H9 (cell line): ENCODE data around the gene SCARB2. TPM values are rescaled to one million over a fixed set of nuclear protein-coding genes. Genes with fewer than 3 reads are reported as not detected.
A peak's percentile ranks its signal among the peaks of the same experiment; 100 is the strongest.

Source experiments
- DNase-seq: peaks from one replicate; pipeline ENCODE4 v3.0.0-alpha.2; 2017
- H2AFZ ChIP-seq: one replicate; pipeline ENCODE4 v1.6.1; 2013; ENCODE audit warnings: mild to moderate bottlenecking, low read length, control low read depth, moderate library complexity
- H2AK5ac ChIP-seq: 2 replicates; pipeline ENCODE4 v1.6.1; 2013; ENCODE audit warnings: low read length, control low read depth, mixed read lengths; ENCODE audit not compliant: insufficient read length
- H2BK120ac ChIP-seq: one replicate; pipeline ENCODE4 v1.6.1; 2013; ENCODE audit warnings: low read depth, mild to moderate bottlenecking, low read length, control low read depth, inconsistent platforms; ENCODE audit not compliant: poor library complexity, severe bottlenecking
- H2BK12ac ChIP-seq: 2 replicates; pipeline ENCODE4 v1.6.1; 2013; ENCODE audit warnings: low read length, control low read depth, mixed read lengths, low read depth; ENCODE audit not compliant: insufficient read length
- H2BK15ac ChIP-seq: 2 replicates; pipeline ENCODE4 v1.6.1; 2013; ENCODE audit warnings: low read depth, low read length, control low read depth
- H2BK20ac ChIP-seq: one replicate; pipeline ENCODE4 v1.6.1; 2013; ENCODE audit warnings: low read depth, mild to moderate bottlenecking, low read length, control low read depth, inconsistent platforms; ENCODE audit not compliant: poor library complexity, severe bottlenecking
- H2BK5ac ChIP-seq: 2 replicates; pipeline ENCODE4 v1.6.1; 2013; ENCODE audit warnings: low read length, control low read depth, mixed read lengths; ENCODE audit not compliant: insufficient read length
- H3K14ac ChIP-seq: 2 replicates; pipeline ENCODE4 v1.6.1; 2013; ENCODE audit warnings: low read length, control low read depth; ENCODE audit not compliant: insufficient read depth
- H3K18ac ChIP-seq: 2 replicates; pipeline ENCODE4 v1.6.1; 2013; ENCODE audit warnings: low read depth, mild to moderate bottlenecking, mixed read lengths, low read length, control low read depth; ENCODE audit not compliant: insufficient read length
- H3K23ac ChIP-seq: 2 replicates; pipeline ENCODE4 v1.6.1; 2013; ENCODE audit warnings: low read length, control low read depth, mixed read lengths, low read depth; ENCODE audit not compliant: insufficient read length
- H3K23me2 ChIP-seq: 2 replicates; pipeline ENCODE4 v1.6.1; 2013; ENCODE audit warnings: low read depth, mild to moderate bottlenecking, mixed read lengths, low read length, control low read depth; ENCODE audit not compliant: insufficient read length, poor library complexity, severe bottlenecking
- H3K27ac ChIP-seq: 2 replicates; pipeline ENCODE4 v1.5.1; 2013; ENCODE audit warnings: low read length, control low read depth, mixed read lengths, low read depth; ENCODE audit not compliant: insufficient read length
- H3K27me3 ChIP-seq: 2 replicates; pipeline ENCODE4 v1.6.1; 2013; ENCODE audit warnings: low read length, control low read depth, inconsistent platforms; ENCODE audit not compliant: insufficient read depth
- H3K4ac ChIP-seq: 2 replicates; pipeline ENCODE4 v1.6.1; 2013; ENCODE audit warnings: low read depth, mild to moderate bottlenecking, control low read depth, inconsistent platforms, low read length, moderate library complexity
- H3K4me1 ChIP-seq: 2 replicates; pipeline ENCODE4 v1.6.1; 2013; ENCODE audit warnings: low read length, control low read depth, inconsistent platforms; ENCODE audit not compliant: insufficient read depth
- H3K4me2 ChIP-seq: 2 replicates; pipeline ENCODE4 v1.6.1; 2013; ENCODE audit warnings: low read length, control low read depth, mixed read lengths; ENCODE audit not compliant: insufficient read length, insufficient read depth
- H3K56ac ChIP-seq: 2 replicates; pipeline ENCODE4 v1.6.1; 2013; ENCODE audit warnings: low read depth, mild to moderate bottlenecking, mixed read lengths, low read length, control low read depth; ENCODE audit not compliant: insufficient read length
- H3K79me1 ChIP-seq: 2 replicates; pipeline ENCODE4 v1.6.1; 2013; ENCODE audit warnings: low read depth, mild to moderate bottlenecking, moderate library complexity, low read length, control low read depth, inconsistent platforms; ENCODE audit not compliant: insufficient read depth, poor library complexity, severe bottlenecking
- H3K79me2 ChIP-seq: 2 replicates; pipeline ENCODE4 v1.6.1; 2013; ENCODE audit warnings: low read length, control low read depth, inconsistent platforms; ENCODE audit not compliant: insufficient read depth
- H3K9ac ChIP-seq: 2 replicates; pipeline ENCODE4 v1.6.1; 2013; ENCODE audit warnings: low read length, control low read depth, mixed read lengths; ENCODE audit not compliant: insufficient read length; ENCODE audit errors: extremely low read depth
- H3K9me3 ChIP-seq: one replicate; pipeline ENCODE4 v1.6.1; 2013; ENCODE audit warnings: low read depth, low read length, inconsistent platforms; ENCODE audit not compliant: control insufficient read depth
- H3T11ph ChIP-seq: one replicate; pipeline ENCODE4 v1.6.1; 2013; ENCODE audit warnings: mild to moderate bottlenecking, low read length, control low read depth, inconsistent platforms
- H4K20me1 ChIP-seq: one replicate; pipeline ENCODE4 v1.6.1; 2013; ENCODE audit not compliant: control insufficient read depth, insufficient read length, insufficient read depth
- H4K5ac ChIP-seq: 2 replicates; pipeline ENCODE4 v1.6.1; 2013; ENCODE audit warnings: low read depth, mild to moderate bottlenecking, mixed read lengths, low read length, control low read depth; ENCODE audit not compliant: insufficient read length
- H4K8ac ChIP-seq: replicated peaks from 2 replicates; pipeline ENCODE4 v1.6.1; 2013; ENCODE audit warnings: low read length, control low read depth, mixed read lengths, low read depth; ENCODE audit not compliant: insufficient read length
- H4K91ac ChIP-seq: 2 replicates; pipeline ENCODE4 v1.6.1; 2013; ENCODE audit warnings: low read depth, mild to moderate bottlenecking, moderate library complexity, mixed read lengths, low read length, control low read depth; ENCODE audit not compliant: insufficient read length
- H3K27ac Mint-ChIP-seq, 3 experiments: 2 replicates in 2 of 3; 3 replicates in 1 of 3; pipeline ENCODE4 v1.8.0; 2020 to 2021; ENCODE audit warnings: mixed read lengths in 3 of 3, mild to moderate bottlenecking in 1 of 3, moderate library complexity in 1 of 3
- H3K27me3 Mint-ChIP-seq: 2 replicates; pipeline ENCODE4 v1.8.0; 2021; ENCODE audit warnings: low read depth, mild to moderate bottlenecking, moderate library complexity, mixed read lengths
- H3K36me3 Mint-ChIP-seq, 3 experiments: 2 replicates in 2 of 3; 3 replicates in 1 of 3; pipeline ENCODE4 v1.8.0; 2020 to 2021; ENCODE audit warnings: low read depth in 3 of 3, mixed read lengths in 3 of 3; ENCODE audit not compliant: insufficient read depth in 1 of 3
- H3K4me1 Mint-ChIP-seq, 2 experiments: 2 replicates each; pipeline ENCODE4 v1.8.0; 2020; ENCODE audit warnings: mixed read lengths in 2 of 2
- H3K4me3 Mint-ChIP-seq, 2 experiments: 2 replicates in 1 of 2; 3 replicates in 1 of 2; pipeline ENCODE4 v1.8.0; 2020 to 2021; ENCODE audit warnings: mild to moderate bottlenecking in 2 of 2, mixed read lengths in 2 of 2, moderate library complexity in 1 of 2
- H3K9me3 Mint-ChIP-seq, 2 experiments: 2 replicates in 1 of 2; 3 replicates in 1 of 2; pipeline ENCODE4 v1.8.0; 2020; ENCODE audit warnings: mild to moderate bottlenecking in 2 of 2, mixed read lengths in 2 of 2, moderate library complexity in 1 of 2
- CTCF ChIP-seq: fragments of 200-600 bp; sonication (generic); conservative IDR thresholded peaks from 3 replicates; pipeline ENCODE4 v1.8.0; 2021; ENCODE audit warnings: antibody characterized with exemption, mild to moderate bottlenecking
- WGBS: extraction: QIAGEN DNeasy Blood & Tissue Kit; methylation state at CpG from one replicate; pipeline ENCODE4 v1.1.7; 2013; ENCODE audit warnings: missing lambda C conversion rate, low lambda C conversion rate, mixed read lengths; ENCODE audit not compliant: insufficient read length; ENCODE audit errors: extremely low coverage; 5-methylcytosine and 5-hydroxymethylcytosine counted together
- total RNA-seq: library from RNA; stranded (reverse); gene quantifications from 2 replicates; pipeline ENCODE4 v1.2.1, GENCODE V29; 2021

The SCARB2 gene
- total RNA-seq, 1 experiment from 2014 or later, result 36.4 TPM

- Histone ChIP-seq H3T11ph (no peak overlapping the region), H2AFZ (no peak overlapping the region), H3K56ac (no peak overlapping the region), H2BK12ac (no peak overlapping the region), H4K8ac (no peak overlapping the region), H3K27me3 (no peaks in the 10 kb centered on the region), H3K27ac (no peak overlapping the region), H3K79me1 (no peaks in the 10 kb centered on the region), H2BK15ac (no peak overlapping the region), H3K9me3 (no peaks in the 10 kb centered on the region), H4K5ac (no peak overlapping the region), H2BK120ac (no peak overlapping the region), H2BK5ac (no peak overlapping the region), H4K20me1 (no peaks in the 10 kb centered on the region), H3K79me2 (no peaks in the 10 kb centered on the region), H2BK20ac (no peak overlapping the region), H3K4me1 (peaks cover 6% of the 10 kb centered on the region; the same call in 1 of the 2 replicates), H3K9ac (no peak overlapping the region), H3K18ac (no peak overlapping the region), H4K91ac (no peak overlapping the region), H3K4me2 (no peak overlapping the region), H3K14ac (no peak overlapping the region), H3K23ac (no peak overlapping the region), H2AK5ac (peak overlapping the region; percentile 33), H3K23me2 (peaks cover 5% of the 10 kb centered on the region), H3K4ac (no peak overlapping the region)
- peaks cover 4% of the 10 kb centered on the region; the same call in 1 of the 2 replicates for H3K27me3 Mint-ChIP-seq
- H3K4me1 Mint-ChIP-seq, result peaks cover 25 to 32% of the 10 kb centered on the region in 2 experiments
- peaks cover 2 to 17% (median 4%) of the 10 kb centered on the region in 3 experiments; a peak in 5 of 7 replicates for H3K36me3 Mint-ChIP-seq
- no peak for TF ChIP-seq CTCF
- no CpG with 5 or more reads among the region's 4 CpGs for WGBS
- H3K4me3 Mint-ChIP-seq, result no peak overlapping the region
- H3K9me3 Mint-ChIP-seq, result peaks cover 15 to 19% of the 10 kb centered on the region in 2 experiments
- no peak for DNase-seq
- no peak overlapping the region for H3K27ac Mint-ChIP-seq
Observed at GRCh38 chr4:76238236-76238635, 24.6 kb upstream of the SCARB2 start.
